NCI-H345 treated with DMSO at 0.1 percent for 48 hours (cell line): ENCODE results near the gene GOLGA8K.
"Not testable (repeated sequence)": the region's sequence is repeated elsewhere in the genome, so short reads cannot be mapped to it uniquely, and the experiment has no call there.

ENCODE experiments used
- DNase-seq: peaks from one replicate; lab custom pipeline; 2025; ENCODE audit not compliant: unreplicated experiment; lab: John Stamatoyannopoulos, UW

The GOLGA8K gene

DNA sequence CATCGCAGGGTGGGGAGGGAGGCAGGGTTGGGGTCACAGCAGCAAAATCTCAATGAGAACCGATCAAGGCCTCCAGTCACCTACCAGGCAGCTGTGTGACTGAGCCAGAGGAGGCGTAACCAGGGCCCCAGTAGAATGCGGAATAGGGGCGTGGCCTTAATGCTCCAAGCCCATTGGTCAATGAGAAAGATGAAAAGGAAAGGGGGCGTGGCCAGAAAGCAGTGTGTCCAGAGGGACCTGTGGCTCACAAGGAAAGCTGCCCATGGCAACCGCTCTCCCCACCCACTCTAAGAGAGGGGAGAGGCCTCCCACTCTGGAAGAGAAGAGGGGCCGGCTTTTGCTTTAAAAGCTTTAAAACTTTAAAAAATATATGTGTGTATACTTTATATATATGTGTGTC is at the start of gene GOLGA8K:
GOLGA8K (minus strand) TSS at position 101 of the 400 bp plus-strand sequence; CDS start at position 3, 98 bp downstream.
- DNase-seq, result not testable (repeated sequence)

DNA sequence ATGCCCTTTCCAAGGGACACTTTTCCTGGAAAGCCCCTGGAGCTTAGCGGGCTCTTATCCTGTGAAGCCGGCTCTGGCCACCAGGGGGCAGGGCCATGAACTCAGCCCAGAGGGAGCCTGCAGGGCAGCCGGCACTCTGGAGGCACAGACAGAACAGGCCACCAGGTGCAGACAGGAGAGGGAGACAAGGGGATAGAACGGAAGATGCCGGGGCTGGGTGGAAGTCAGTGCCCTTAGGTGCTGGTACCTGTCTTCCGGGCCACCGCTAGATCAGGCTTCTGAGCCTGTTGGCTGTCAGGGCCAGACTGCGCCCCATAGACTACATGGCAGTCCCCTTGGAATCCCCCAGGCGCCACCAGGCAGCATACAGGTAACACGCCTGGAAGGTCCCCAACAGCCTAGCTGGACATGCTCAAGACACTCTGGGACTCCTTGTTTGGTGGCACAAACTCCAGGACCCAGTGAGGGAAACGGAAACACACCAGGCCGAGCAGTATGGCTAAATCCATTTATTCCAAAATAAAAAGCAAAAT is 37.4 kb upstream of the GOLGA8K start:
- DNase-seq, result not testable (repeated sequence)

GRCh38 chr15:32434102-32434963 is 31.2 kb upstream of the GOLGA8K start:
- not testable (repeated sequence) for DNase-seq

DNA sequence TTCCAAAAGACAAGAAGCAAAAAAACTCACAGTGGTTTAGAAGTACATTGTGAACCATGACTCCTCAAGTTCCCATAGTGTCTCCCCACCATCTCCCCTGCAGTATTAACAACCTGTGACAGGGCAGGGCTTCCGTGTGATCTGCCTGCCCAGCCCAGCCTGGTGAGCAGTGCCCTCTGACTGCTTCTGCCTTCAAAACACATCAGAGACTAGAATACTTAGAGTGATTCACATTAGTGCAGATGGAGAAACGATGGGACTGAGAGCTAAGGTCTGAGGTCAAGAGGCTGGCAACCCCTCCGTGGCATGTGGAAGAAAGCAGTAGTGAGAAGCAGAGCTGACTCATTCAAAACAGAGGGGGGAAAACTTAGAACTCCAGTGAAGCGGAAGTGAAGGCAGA is 24.5 kb upstream of the GOLGA8K start:
- not testable (repeated sequence) for DNase-seq

- DNase-seq, result not testable (repeated sequence)
These were observed 23.4 kb upstream of the GOLGA8K start for GRCh38 chr15:32426511-32426910.

- not testable (repeated sequence) for DNase-seq
These were observed 4.8 kb upstream of the GOLGA8K start for GRCh38 chr15:32407903-32408302.

DNA sequence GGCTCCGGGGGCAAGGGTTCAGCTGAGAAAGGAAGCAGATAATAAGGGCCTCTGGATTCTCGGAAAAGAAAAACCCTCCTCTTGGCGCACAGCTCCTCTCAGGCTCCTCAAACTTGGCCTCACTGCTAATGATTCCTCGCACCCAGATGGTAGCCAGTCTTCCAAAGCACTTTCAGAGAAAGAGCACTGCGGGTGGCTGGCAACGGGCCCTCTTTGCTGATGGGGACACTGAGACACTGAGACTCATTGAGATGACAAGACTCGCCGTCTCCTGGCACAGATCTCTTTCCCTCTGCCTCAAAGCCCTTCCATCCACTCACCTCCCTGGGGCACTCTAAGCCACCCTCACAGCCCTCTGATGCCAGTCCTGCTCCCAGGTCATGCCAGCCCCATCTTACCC is 6.6 kb downstream of the GOLGA8K start:
- DNase-seq, result not testable (repeated sequence)

GRCh38 chr15:32394745-32395144 is 8.3 kb downstream of the GOLGA8K start:
- not testable (repeated sequence) for DNase-seq

- not testable (repeated sequence) for DNase-seq
These were observed 14.9 kb downstream of the GOLGA8K start for GRCh38 chr15:32388050-32388648.

DNA sequence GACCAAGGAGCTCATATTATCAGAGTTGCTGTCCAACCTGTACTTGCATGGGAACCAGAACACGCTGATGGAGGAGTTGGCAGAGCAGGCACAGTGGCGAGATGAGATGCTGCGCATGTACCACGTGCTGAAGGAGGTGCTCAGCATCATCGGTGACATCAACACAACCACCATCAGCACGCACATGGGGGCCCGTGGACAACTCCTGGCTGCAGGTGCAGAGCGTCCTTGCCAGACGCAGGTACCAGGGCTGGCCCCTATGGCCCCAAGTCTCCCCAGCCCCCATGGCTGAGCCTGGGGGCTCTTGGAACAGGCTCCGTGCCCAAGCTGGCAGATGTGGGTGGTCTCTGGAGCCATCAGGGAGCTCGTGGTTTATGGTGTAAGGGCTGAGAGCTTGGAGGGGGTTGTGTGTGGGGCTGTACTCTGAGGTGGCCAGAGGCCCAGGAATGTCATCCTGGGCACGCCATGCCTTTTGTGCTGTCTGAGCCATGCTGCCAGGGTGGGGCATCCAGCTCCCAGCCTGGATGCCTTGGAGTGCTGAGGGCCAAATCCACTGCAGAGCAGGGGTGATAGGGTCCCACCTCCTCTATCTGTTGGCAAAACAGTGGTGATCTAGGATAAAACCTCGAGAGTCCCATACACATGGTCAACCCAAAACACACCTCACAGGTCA is 17.1 kb downstream of the GOLGA8K start:
- not testable (repeated sequence) for DNase-seq

- not testable (repeated sequence) for DNase-seq
These were observed 28.9 kb downstream of the GOLGA8K start for GRCh38 chr15:32374185-32374584.

- DNase-seq, result not testable (repeated sequence)
These were observed 29.4 kb downstream of the GOLGA8K start for GRCh38 chr15:32373707-32374106.

GRCh38 chr15:32372075-32372474 is 31.0 kb downstream of the GOLGA8K start:
- not testable (repeated sequence) for DNase-seq

GRCh38 chr15:32370526-32370925 is 32.6 kb downstream of the GOLGA8K start:
- not testable (repeated sequence) for DNase-seq

DNA sequence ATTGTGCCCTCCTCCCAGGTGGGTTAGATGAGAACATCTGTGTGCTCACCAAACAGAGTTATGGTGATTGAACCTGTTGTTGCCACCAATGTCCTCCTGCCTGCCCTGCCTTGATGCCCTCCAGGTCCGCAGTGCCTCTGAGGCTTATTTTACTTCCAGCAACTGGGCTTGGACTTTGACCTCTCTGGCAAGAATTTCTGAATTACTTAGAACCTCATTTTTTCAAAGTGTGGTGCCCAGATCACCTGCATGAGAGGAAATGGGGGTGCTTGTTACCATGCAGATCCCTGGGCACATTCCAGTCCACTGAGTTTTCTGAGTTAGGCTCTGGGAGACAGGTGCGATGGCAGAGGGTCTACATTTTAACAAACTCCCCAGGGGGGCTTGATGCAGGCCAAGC is 33.0 kb downstream of the GOLGA8K start:
- not testable (repeated sequence) for DNase-seq

GRCh38 chr15:32366492-32366891 is 36.6 kb downstream of the GOLGA8K start:
- not testable (repeated sequence) for DNase-seq

DNA sequence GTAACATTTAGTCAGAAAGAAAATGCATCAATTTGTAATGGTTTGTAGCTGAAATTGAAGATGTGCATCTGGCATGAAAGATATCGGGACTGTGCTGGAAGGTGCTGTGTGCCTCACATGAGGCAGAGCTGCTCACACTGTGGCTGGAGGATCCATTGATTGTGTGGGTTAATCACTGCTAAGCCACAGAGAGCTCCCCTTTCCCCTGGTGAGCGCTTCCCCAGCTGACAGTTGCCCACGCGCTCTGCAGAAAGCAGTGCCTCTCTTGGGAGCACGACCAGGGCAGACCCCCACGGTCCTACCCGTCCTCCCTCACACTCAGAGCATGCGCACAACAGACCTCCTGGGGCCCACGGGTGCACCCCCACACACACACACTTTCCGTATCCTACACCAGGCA is 37.1 kb downstream of the GOLGA8K start:
- DNase-seq, result not testable (repeated sequence)

- not testable (repeated sequence) for DNase-seq
These were observed 38.1 kb downstream of the GOLGA8K start for GRCh38 chr15:32364944-32365343.

DNA sequence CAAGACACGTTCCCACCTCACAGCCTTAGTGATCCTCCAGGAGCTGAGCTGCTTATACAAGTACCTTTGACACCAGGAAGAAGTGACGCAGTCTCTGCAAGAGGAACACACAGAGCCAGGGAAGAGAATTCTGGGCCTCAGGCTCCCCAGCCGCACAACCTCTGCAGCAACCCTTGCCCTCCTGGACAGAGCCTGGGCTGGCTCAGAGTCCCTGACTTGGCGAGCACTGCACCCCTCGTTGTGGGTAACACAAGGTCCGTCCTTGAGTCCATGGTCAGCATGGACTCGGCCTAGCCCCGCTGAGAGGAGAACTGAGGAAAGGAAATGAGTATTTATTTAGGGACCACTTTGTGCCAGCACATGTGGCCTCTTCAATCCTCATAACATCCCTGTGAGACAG is 39.6 kb downstream of the GOLGA8K start:
- not testable (repeated sequence) for DNase-seq

DNA sequence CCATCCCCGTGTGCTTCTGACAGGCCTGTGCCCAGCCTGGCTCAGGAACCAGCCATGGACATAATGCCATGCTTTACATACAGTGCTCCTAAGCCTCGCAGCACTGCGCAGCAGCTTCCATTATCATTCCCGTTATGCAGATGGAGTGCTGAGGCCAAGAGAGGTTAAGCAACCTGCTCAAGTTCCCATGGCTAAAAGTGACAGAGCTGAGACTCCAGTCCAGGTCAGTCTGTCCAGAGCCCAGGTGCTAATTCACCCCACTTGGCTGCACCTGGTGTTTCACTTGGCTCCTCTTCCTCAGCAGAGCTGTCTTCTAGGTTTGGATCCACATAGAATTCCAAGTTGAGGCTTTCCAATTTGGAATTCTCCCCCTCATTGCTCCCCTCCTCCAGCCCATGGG is 41.4 kb downstream of the GOLGA8K start:
- not testable (repeated sequence) for DNase-seq

DNA sequence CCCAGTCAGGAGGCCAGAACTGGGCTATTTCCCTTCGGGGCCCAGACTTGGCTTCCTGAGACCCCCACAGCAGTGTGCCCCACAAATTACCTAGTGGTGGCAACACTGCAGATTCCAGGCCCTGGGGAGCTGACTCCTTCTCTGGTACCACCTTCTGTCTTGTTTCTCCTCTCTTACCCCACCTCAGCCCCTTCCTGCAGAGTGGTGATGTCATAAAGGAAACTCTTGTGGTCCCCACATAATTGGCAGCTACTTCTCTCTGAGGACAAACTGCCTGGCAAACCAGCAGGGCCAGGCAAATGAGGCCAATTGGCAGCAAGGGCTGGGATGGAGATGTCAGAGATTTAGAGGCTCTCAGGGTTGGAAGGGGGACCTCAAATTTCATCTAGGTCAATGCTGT is 44.6 kb downstream of the GOLGA8K start:
- not testable (repeated sequence) for DNase-seq
